Activated B cell treated with CpG ODN at 0.5 μM for 24 hours (primary cell): ENCODE data around the gene DTNA. TPM values are rescaled to one million over a fixed set of nuclear protein-coding genes. Genes with fewer than 3 reads are reported as not detected.

Experiments used
- ATAC-seq: fragments of 200-7000 bp; cut with Tn5 transposase; one replicate; pipeline ENCODE4 v1.10.0; 2021; ENCODE audit warnings: low read depth, mild to moderate bottlenecking, moderate library complexity
- CTCF ChIA-PET: fragments of 350-600 bp; sonication (Branson Sonifier 250); formaldehyde crosslinking; loops from one replicate; lab custom pipeline; 2021; ENCODE audit warnings: antibody characterized with exemption; lab: Charles Lee
- POLR2A ChIA-PET: fragments of 350-600 bp; sonication (Branson Sonifier 250); formaldehyde crosslinking; loops from one replicate; lab custom pipeline; 2021; ENCODE audit warnings: antibody characterized with exemption; lab: Charles Lee
- DNase-seq: peaks from one replicate; pipeline ENCODE4 v3.0.0; 2022
- H3K27ac Mint-ChIP-seq: one replicate; pipeline ENCODE4 v1.8.0; 2020; ENCODE audit warnings: mixed read lengths
- H3K27me3 Mint-ChIP-seq: one replicate; pipeline ENCODE4 v1.8.0; 2021; ENCODE audit warnings: mixed read lengths
- H3K36me3 Mint-ChIP-seq: one replicate; pipeline ENCODE4 v1.8.0; 2021; ENCODE audit warnings: low read depth, mixed read lengths
- H3K4me1 Mint-ChIP-seq: one replicate; pipeline ENCODE4 v1.8.0; 2021; ENCODE audit warnings: mixed read lengths
- H3K4me3 Mint-ChIP-seq: one replicate; pipeline ENCODE4 v1.8.0; 2020; ENCODE audit warnings: mild to moderate bottlenecking, mixed read lengths
- H3K9me3 Mint-ChIP-seq: one replicate; pipeline ENCODE4 v1.8.0; 2020; ENCODE audit warnings: mixed read lengths
- CTCF ChIP-seq: fragments of 200-600 bp; IDR thresholded peaks from one replicate; pipeline ENCODE4 v1.8.0; 2022; ENCODE audit warnings: antibody characterized with exemption, mild to moderate bottlenecking
- intact Hi-C: fragments of 100-400 bp; cut with micrococcal nuclease; formaldehyde crosslinking; loops from one replicate; pipeline ENCODE4 v1.15.1; 2024
- total RNA-seq: library from RNA; stranded (reverse); gene quantifications from 2 replicates; pipeline ENCODE4 v1.2.3, GENCODE V29; 2022

Gene DTNA
- total RNA-seq, 1 donor from 2014 or later: not detected

- H3K9me3 Mint-ChIP-seq: no peaks in the 10 kb centered on the region
- ChIA-PET POLR2A (no interaction called here), CTCF (no interaction called here)
- no peak overlapping the region for H3K27ac Mint-ChIP-seq
- intact Hi-C loops: no loop called here
- no peak for TF ChIP-seq CTCF
- DNase-seq (no peak), ATAC-seq (no peak)
- H3K4me3 Mint-ChIP-seq: no peak overlapping the region
- no peaks in the 10 kb centered on the region for H3K4me1 Mint-ChIP-seq
- H3K27me3 Mint-ChIP-seq: peaks cover 2% of the 10 kb centered on the region
- H3K36me3 Mint-ChIP-seq: no peaks in the 10 kb centered on the region
Measured at GRCh38 chr18:34870555-34871310, 160.6 kb downstream of the DTNA start.

- intact Hi-C loops: no loop called here
- Mint-ChIP-seq H3K4me3 (no peak overlapping the region), H3K27ac (no peak overlapping the region), H3K36me3 (no peaks in the 10 kb centered on the region), H3K9me3 (no peaks in the 10 kb centered on the region), H3K4me1 (no peaks in the 10 kb centered on the region), H3K27me3 (peaks cover 2% of the 10 kb centered on the region)
- no peak for TF ChIP-seq CTCF
- ChIA-PET CTCF (no interaction called here), POLR2A (no interaction called here)
- DNase-seq: no peak
- no peak for ATAC-seq
Measured at GRCh38 chr18:34871435-34871834, 161.3 kb downstream of the DTNA start.

GRCh38 chr18:34872066-34872465 lies 162.0 kb downstream of the DTNA start:
- no peaks in the 10 kb centered on the region for H3K36me3 Mint-ChIP-seq
- no peaks in the 10 kb centered on the region for H3K4me1 Mint-ChIP-seq
- ATAC-seq (no peak), DNase-seq (no peak)
- H3K27ac Mint-ChIP-seq: no peak overlapping the region
- POLR2A ChIA-PET: no interaction called here
- no peaks in the 10 kb centered on the region for H3K9me3 Mint-ChIP-seq
- no peak for TF ChIP-seq CTCF
- peaks cover 2% of the 10 kb centered on the region for H3K27me3 Mint-ChIP-seq
- intact Hi-C loops: no loop called here
- H3K4me3 Mint-ChIP-seq: no peak overlapping the region
- CTCF ChIA-PET: no interaction called here

GRCh38 chr18:34873986-34874580 lies 164.0 kb downstream of the DTNA start:
- CTCF ChIA-PET: no interaction called here
- no peak for DNase-seq
- Mint-ChIP-seq H3K9me3 (no peaks in the 10 kb centered on the region), H3K4me1 (no peaks in the 10 kb centered on the region), H3K36me3 (no peaks in the 10 kb centered on the region), H3K27me3 (peaks cover 3% of the 10 kb centered on the region), H3K27ac (no peak overlapping the region), H3K4me3 (no peak overlapping the region)
- no peak for TF ChIP-seq CTCF
- intact Hi-C loops: no loop called here
- POLR2A ChIA-PET: no interaction called here
- ATAC-seq: no peak

GRCh38 chr18:34875150-34875549 lies 165.1 kb downstream of the DTNA start:
- Mint-ChIP-seq H3K36me3 (no peaks in the 10 kb centered on the region), H3K27ac (no peak overlapping the region), H3K4me3 (no peak overlapping the region), H3K27me3 (peaks cover 3% of the 10 kb centered on the region), H3K9me3 (no peaks in the 10 kb centered on the region), H3K4me1 (no peaks in the 10 kb centered on the region)
- POLR2A ChIA-PET: interaction anchor here (0.6 kb wide), 1 partner anchor 143 kb away, joined by 3 read pairs; no protein-coding TSS in a partner anchor
- no peak for TF ChIP-seq CTCF
- DNase-seq (no peak), ATAC-seq (no peak)
- intact Hi-C loops: no loop called here
- CTCF ChIA-PET: no interaction called here
